HAP-1 (cell line): ENCODE results near the gene ZKSCAN4.

ENCODE experiments used
- DNase-seq, 2 experiments: peaks; one replicate each; pipeline ENCODE4 v3.0.0-alpha.2; 2016 to 2020; ENCODE audit warnings: low spot score in 2 of 2
- H3K27me3 ChIP-seq: fragments of 250-450 bp; sonication (Bioruptor Pico); 2 replicates; pipeline ENCODE4 v1.5.1; 2020; ENCODE audit warnings: low read depth, mild to moderate bottlenecking, moderate library complexity
- H3K36me3 ChIP-seq: fragments of 250-450 bp; sonication (Bioruptor Pico); replicated peaks from 2 replicates; pipeline ENCODE4 v1.5.1; 2020; ENCODE audit warnings: mild to moderate bottlenecking
- H3K4me1 ChIP-seq: fragments of 250-450 bp; sonication (Bioruptor Pico); 2 replicates; pipeline ENCODE4 v1.5.1; 2020; ENCODE audit warnings: mild to moderate bottlenecking
- H3K4me3 ChIP-seq: fragments of 250-450 bp; sonication (Bioruptor Pico); 2 replicates; pipeline ENCODE4 v1.5.1; 2020; ENCODE audit warnings: mild to moderate bottlenecking, moderate library complexity
- H3K9me3 ChIP-seq: fragments of 250-450 bp; sonication (Bioruptor Pico); 2 replicates; pipeline ENCODE4 v1.5.1; 2020; ENCODE audit warnings: mild to moderate bottlenecking, moderate library complexity
- in situ Hi-C: fragments of 300-500 bp; cut with MboI; formaldehyde crosslinking; loops from 3 replicates; pipeline ENCODE4 v1.14.3; 2020; ENCODE audit warnings: low sequenced_read_pairs, inconsistent platforms, mixed read lengths

The ZKSCAN4 gene

DNA sequence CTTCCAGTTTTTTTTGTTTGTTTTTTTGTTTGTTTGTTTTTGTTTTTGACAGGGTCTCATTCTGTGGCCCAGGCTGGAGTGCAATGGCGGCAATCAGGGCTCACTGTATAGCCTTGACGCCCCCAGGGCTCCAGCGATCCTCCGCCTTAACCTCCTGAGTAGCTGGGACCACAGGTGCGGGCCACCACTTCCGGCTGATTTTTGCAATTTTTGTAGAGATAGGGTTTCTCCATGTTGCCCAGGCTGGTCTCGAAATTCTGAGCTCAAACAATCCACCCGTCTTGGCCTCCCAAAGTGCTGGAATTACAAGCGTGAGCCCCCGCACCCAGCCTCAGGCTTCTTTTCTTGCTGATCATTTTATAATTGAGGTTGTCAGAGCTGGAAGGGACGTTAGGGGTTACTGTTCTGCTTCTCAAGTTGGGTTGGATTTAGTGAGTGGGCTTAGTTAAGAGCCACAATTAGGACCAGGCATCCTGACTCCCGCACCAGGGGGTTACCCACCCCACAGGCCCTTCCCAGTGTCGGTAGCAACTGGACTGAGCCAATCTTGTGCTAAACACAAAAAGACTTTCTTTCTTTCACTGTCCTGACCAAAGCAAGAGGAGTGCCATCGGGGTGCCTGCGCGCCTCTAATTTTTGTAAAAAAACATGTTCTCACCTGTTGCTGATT lies 40.1 kb downstream of the ZKSCAN4 start:
- no peaks in the 10 kb centered on the region for H3K36me3 ChIP-seq
- no peaks in the 10 kb centered on the region for H3K4me1 ChIP-seq
- in situ Hi-C loops: no loop called here
- H3K27me3 ChIP-seq: peaks cover 27% of the 10 kb centered on the region
- peak in 1 of 2 experiments; percentile 30 for DNase-seq
- H3K9me3 ChIP-seq: no peaks in the 10 kb centered on the region
- peak overlapping the region; percentile 27 for H3K4me3 ChIP-seq

DNA sequence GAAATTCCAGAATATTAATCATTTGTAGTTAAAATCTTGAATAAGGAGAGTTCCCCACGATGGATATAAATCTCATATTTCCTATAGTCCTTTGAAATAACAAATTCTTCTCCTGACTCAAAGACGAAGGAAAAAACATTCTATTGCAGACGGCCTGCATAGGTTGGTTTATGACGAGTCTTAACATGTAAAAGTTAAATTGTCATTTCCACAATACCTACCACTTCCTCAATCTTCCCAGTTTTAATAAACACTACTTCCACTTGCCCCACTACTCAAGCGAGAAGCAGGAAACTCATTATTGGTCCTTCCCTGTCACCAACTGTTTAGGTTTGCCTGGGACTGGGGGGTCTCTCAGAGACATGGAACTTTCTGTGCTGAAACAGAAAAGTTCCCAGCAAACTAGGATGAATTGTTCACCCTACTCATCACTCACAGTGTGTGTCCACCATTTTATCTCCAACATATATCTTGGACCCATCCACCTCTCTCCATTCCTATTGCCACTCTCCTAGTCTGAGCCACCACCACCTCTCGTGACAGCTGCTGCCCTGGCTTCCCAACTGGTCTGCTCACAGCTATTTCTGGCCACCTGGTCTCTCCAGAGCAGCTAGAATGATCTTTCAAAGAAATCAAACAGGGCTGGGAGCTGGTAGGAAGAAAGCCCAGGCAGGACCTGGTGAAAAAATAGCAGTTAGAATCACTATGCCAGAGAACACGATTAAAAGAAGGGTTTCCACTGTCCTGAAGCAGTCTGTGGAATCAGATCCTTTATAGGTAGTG lies 42.1 kb downstream of the ZKSCAN4 start:
- in situ Hi-C loops: no loop called here
- H3K27me3 ChIP-seq: peaks cover 30% of the 10 kb centered on the region
- no peaks in the 10 kb centered on the region for H3K9me3 ChIP-seq
- no peak overlapping the region for H3K4me3 ChIP-seq
- no peak for DNase-seq
- H3K4me1 ChIP-seq: no peaks in the 10 kb centered on the region
- H3K36me3 ChIP-seq: no peaks in the 10 kb centered on the region

DNA sequence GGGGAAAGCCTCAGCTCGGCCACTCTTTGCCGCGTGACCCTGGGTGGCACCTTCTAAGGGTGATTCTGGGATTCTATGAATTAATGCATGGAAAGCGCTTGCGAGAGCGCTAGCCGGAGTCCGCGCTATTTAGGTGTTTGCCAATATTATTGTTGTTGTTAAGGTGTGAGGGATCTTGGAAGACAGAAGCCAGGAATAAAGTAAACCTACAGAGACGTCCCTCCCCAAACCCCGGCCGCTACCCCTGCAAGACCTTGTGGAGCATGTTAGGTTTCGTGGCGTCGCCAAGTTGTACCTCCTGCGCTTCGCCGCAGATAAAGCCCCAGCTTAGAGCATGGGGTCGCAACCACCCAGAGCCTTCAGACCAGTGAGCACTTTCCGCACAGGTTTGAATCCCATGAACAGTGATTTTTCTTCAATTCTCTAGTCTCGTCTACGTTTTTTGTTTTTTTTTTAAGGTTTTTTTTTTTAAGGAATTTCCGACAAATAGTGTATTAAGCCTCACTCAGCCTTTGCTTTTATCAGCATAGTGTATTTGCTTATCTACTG lies 43.9 kb downstream of the ZKSCAN4 start:
- peak in 1 of 2 experiments; percentile 43 for DNase-seq
- peaks cover 34% of the 10 kb centered on the region for H3K27me3 ChIP-seq
- no peaks in the 10 kb centered on the region for H3K9me3 ChIP-seq
- peak overlapping the region; percentile 24 for H3K4me3 ChIP-seq
- no peaks in the 10 kb centered on the region for H3K4me1 ChIP-seq
- in situ Hi-C loops: no loop called here
- no peaks in the 10 kb centered on the region for H3K36me3 ChIP-seq

DNA sequence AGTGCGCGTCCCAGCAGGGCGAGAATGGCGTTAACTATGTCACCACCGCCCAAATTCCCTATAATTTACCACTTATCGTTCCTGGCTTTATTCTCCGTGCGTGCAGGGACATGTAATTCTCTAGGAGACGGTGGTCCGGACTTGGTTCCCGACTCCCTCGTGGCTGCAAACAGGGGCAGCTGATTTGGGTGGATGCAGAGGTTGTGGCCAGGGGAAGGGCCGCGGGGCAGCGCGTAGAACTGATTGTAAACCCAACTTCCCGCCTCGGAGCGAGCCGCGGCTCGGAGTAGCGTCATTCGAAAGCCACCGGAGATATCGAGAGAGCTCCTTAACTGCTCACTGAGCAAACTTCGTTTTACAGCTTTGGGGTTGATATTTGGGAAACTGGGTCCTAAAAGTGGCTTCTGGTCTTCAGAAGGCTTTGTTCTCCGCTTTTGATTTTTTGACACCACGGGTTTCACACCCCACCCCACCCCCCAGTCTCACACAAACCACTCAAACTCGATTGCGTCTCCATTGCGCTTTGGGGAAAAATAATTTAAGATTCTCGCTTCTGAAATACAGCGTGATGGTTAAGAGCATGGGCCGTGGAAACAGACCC lies 44.5 kb downstream of the ZKSCAN4 start:
- no peaks in the 10 kb centered on the region for H3K36me3 ChIP-seq
- in situ Hi-C loops: no loop called here
- peak in 1 of 2 experiments; percentile 35 for DNase-seq
- H3K9me3 ChIP-seq: no peaks in the 10 kb centered on the region
- peaks cover 34% of the 10 kb centered on the region for H3K27me3 ChIP-seq
- no peaks in the 10 kb centered on the region for H3K4me1 ChIP-seq
- peak overlapping the region; percentile 24 for H3K4me3 ChIP-seq

DNA sequence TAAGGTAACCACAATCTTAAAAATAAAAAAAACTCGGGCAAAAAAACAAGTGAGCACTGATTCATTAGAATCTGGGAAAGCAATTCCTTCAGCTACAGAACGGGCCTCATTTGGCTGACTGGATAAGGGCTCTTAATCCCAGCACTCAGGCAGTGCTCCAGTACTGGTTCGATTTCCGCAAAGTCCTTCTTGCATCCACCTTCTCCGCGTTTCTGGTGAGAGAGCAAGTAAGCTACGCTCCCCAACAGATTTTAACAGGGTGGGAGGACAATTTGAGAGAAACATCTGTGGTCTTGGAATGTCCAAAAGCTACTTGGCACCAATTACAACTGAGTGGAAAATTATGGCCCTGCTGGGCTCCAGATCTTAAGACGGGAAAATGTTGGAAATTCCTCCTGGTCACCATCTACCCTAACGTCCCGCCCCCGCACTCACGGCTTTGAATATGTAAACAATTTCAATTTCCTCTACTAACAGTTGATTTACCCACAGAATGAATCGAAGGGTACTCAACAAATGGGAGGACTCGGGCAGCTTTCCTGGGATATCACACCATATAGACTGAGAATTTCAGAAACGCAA lies 45.0 kb downstream of the ZKSCAN4 start:
- H3K4me1 ChIP-seq: no peaks in the 10 kb centered on the region
- no peak for DNase-seq
- no peaks in the 10 kb centered on the region for H3K36me3 ChIP-seq
- H3K27me3 ChIP-seq: peaks cover 34% of the 10 kb centered on the region
- in situ Hi-C loops: no loop called here
- H3K9me3 ChIP-seq: no peaks in the 10 kb centered on the region
- H3K4me3 ChIP-seq: no peak overlapping the region

DNA sequence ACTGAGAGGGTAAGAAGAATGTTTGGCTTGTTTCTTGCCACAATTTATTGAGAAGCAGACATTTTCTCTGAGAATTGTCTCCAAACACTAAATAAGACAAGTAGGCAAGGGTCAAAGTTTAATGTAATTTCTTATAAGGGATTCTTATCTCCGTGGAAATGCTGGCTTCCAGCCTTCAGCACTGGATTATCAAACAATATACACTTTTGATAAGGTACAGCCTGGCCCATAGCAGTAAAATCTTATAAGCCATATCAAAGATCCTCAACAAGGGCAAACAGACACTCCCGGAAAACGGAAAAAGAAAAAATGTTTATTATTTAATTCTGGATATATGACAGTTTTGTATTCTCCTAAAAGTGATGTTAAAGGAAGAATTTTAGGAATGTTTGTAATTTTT lies 45.5 kb downstream of the ZKSCAN4 start:
- H3K36me3 ChIP-seq: no peaks in the 10 kb centered on the region
- peaks cover 34% of the 10 kb centered on the region for H3K27me3 ChIP-seq
- DNase-seq: no peak
- no peaks in the 10 kb centered on the region for H3K9me3 ChIP-seq
- in situ Hi-C loops: no loop called here
- H3K4me3 ChIP-seq: no peak overlapping the region
- H3K4me1 ChIP-seq: no peaks in the 10 kb centered on the region

DNA sequence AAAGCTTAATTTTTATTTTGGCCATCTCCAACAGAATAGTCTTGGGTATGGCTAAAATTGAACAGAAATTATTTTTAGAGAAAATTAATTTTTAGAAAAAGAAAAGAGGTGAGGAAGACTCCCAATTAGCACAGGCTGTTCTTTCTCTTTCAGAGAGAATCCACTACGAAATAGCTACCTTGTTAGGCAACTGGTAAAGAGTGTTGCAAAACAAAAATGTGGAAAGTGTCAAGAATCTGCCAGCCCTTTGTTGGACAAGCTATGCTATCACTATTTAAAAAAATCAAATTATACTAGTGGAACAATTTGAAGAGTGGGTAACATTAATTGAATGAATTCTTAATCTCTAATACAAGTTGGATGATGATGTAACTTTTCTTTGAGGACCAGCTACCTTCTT lies 46.2 kb downstream of the ZKSCAN4 start:
- Histone ChIP-seq H3K36me3 (no peaks in the 10 kb centered on the region), H3K4me1 (no peaks in the 10 kb centered on the region), H3K27me3 (peaks cover 34% of the 10 kb centered on the region), H3K4me3 (no peak overlapping the region), H3K9me3 (no peaks in the 10 kb centered on the region)
- in situ Hi-C loops: no loop called here
- no peak for DNase-seq

DNA sequence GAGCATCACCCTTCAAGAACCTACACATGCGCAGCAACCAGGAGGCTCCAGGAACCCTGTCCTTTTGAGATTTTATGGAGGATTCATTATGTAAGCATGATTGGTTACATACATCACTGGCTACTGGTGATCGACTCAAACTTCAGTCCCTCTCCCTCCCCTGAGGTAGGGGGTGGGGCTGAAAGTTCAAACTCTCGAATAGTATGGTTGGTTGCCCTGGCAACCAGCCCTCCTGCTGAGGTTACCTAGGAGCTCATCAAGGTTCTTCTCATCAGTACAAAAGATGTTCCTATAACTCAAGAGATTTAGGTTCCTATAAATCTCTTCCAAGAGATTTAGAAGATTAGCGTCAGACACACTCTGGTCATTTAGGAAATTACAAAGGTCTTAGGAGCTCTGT lies 48.9 kb downstream of the ZKSCAN4 start:
- H3K9me3 ChIP-seq: no peaks in the 10 kb centered on the region
- in situ Hi-C loops: no loop called here
- no peaks in the 10 kb centered on the region for H3K4me1 ChIP-seq
- peaks cover 21% of the 10 kb centered on the region for H3K27me3 ChIP-seq
- no peak overlapping the region for H3K4me3 ChIP-seq
- DNase-seq: peak in 1 of 2 experiments; percentile 19
- H3K36me3 ChIP-seq: no peaks in the 10 kb centered on the region

DNA sequence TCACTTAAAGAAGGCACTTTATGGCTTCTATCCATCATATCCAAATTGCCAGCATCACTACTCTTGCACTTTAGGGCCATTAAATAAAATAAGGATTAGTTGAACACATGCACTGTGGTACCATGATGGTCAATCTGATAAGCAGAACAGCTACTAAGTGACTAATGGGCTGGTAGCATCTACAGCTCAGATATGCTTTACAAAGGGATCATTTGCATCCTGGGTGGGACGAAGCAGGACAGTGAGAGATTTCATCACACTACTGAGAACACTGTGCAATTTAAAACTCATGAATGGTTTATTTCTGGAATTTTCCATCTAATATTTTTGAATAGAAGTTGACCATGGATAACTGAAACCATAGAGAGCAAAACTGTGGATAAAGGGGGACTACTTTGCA lies 52.0 kb downstream of the ZKSCAN4 start:
- no peak for DNase-seq
- no peak overlapping the region for H3K4me3 ChIP-seq
- H3K9me3 ChIP-seq: no peaks in the 10 kb centered on the region
- no peaks in the 10 kb centered on the region for H3K36me3 ChIP-seq
- no peaks in the 10 kb centered on the region for H3K4me1 ChIP-seq
- H3K27me3 ChIP-seq: peaks cover 8% of the 10 kb centered on the region
- in situ Hi-C loops: no loop called here
